GM18858 (cell line): ENCODE data around the gene RBBP8.
"Not testable (repeated sequence)": the region's sequence is repeated elsewhere in the genome, so short reads cannot be mapped to it uniquely, and the experiment has no call there.

Experiments
- ATAC-seq: cut with Tn5 transposase; IDR thresholded peaks from one replicate; pipeline ENCODE4 v1.9.1; 2021; ENCODE audit not compliant: unreplicated experiment

The RBBP8 gene

GRCh38 chr18:22933206-22933965 lies at the start of gene RBBP8:
Gene RBBP8, plus strand, starts transcription at chr18:22933328. Its CDS starts 3,524 bp downstream, at chr18:22936852.
- peak; percentile 63 for ATAC-seq

GRCh38 chr18:22883827-22884226 lies 49.3 kb upstream of the RBBP8 start:
- ATAC-seq = no peak

GRCh38 chr18:22885694-22886093 lies 47.4 kb upstream of the RBBP8 start:
- ATAC-seq = not testable (repeated sequence)

GRCh38 chr18:22899421-22899820 lies 33.7 kb upstream of the RBBP8 start:
- ATAC-seq = no peak

- ATAC-seq = no peak
Measured at GRCh38 chr18:22900558-22901238, 32.4 kb upstream of the RBBP8 start.

GRCh38 chr18:22902093-22902492 lies 31.0 kb upstream of the RBBP8 start:
- no peak for ATAC-seq

- ATAC-seq = not testable (repeated sequence)
Measured at GRCh38 chr18:22903248-22903647, 29.9 kb upstream of the RBBP8 start.

GRCh38 chr18:22912149-22912548 lies 21.0 kb upstream of the RBBP8 start:
- no peak for ATAC-seq

GRCh38 chr18:22912835-22913234 lies 20.3 kb upstream of the RBBP8 start:
- no peak for ATAC-seq

GRCh38 chr18:22913861-22914260 lies 19.3 kb upstream of the RBBP8 start:
- ATAC-seq = no peak

GRCh38 chr18:22914633-22915032 lies 18.5 kb upstream of the RBBP8 start:
- ATAC-seq = no peak

GRCh38 chr18:22915337-22915736 lies 17.8 kb upstream of the RBBP8 start:
- no peak for ATAC-seq

- ATAC-seq = no peak
Measured at GRCh38 chr18:22921772-22922171, 11.4 kb upstream of the RBBP8 start.

- no peak for ATAC-seq
Measured at GRCh38 chr18:22924589-22924988, 8.5 kb upstream of the RBBP8 start.

GRCh38 chr18:22926454-22926853 lies 6.7 kb upstream of the RBBP8 start:
- no peak for ATAC-seq

GRCh38 chr18:22928339-22928738 lies 4.8 kb upstream of the RBBP8 start:
- ATAC-seq = no peak

GRCh38 chr18:22930089-22930713 lies 2.9 kb upstream of the RBBP8 start:
- ATAC-seq = peak; percentile 39

GRCh38 chr18:22932885-22933205 lies 283 bp upstream of the RBBP8 start:
- peak; percentile 23 for ATAC-seq

GRCh38 chr18:22933966-22934423 lies 867 bp downstream of the RBBP8 start:
- no peak for ATAC-seq

GRCh38 chr18:22934789-22935188 lies 1.7 kb downstream of the RBBP8 start:
- no peak for ATAC-seq

GRCh38 chr18:22935431-22935830 lies 2.3 kb downstream of the RBBP8 start:
- ATAC-seq = no peak

GRCh38 chr18:22936515-22936914 lies 3.4 kb downstream of the RBBP8 start:
- ATAC-seq = no peak
